Activated CD8-positive, alpha-beta memory T cell treated with anti-CD3 and anti-CD28 coated beads, Interleukin-2, amount 50 U/mL, for 24 hours (primary cell): ENCODE data around the gene RANBP1.

Experiments
- DNase-seq: peaks from one replicate; pipeline ENCODE4 v3.0.0-alpha.2; 2020; ENCODE audit errors: extremely low read depth

Gene RANBP1

DNA sequence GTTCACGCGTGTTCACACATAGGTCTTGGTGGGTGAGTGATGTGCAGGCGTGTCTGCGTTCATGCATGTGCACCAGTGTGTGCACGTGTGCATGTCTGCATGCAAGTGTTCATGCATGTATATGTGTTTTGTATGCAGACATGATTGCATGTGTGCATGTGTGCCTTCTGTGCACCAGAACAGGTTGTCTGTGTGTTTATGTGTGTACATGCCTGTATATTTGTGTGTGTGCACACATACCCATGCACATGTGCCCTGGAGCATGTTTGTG is 20.6 kb downstream of the RANBP1 start:
- no peak for DNase-seq

DNA sequence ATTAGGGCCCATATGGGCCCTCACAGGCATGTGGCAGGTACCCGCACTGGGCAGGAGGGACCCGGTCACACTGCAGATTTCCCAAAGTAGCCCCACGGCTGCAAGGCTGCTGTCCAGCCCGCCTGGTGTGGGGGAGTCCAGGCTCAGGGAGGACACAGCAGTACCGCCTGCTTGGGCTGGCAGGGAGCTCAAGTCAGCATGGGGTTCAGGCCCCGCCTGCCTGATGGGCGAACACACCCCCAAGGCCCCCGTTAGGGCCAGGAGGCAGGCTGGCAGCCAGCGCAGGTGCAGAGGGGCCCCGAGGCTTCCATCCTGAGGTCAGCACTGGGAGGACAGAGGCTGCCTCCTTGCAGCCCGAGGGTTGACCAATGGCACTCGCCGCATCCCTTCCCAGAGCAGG is 21.2 kb downstream of the RANBP1 start:
- no peak for DNase-seq

DNA sequence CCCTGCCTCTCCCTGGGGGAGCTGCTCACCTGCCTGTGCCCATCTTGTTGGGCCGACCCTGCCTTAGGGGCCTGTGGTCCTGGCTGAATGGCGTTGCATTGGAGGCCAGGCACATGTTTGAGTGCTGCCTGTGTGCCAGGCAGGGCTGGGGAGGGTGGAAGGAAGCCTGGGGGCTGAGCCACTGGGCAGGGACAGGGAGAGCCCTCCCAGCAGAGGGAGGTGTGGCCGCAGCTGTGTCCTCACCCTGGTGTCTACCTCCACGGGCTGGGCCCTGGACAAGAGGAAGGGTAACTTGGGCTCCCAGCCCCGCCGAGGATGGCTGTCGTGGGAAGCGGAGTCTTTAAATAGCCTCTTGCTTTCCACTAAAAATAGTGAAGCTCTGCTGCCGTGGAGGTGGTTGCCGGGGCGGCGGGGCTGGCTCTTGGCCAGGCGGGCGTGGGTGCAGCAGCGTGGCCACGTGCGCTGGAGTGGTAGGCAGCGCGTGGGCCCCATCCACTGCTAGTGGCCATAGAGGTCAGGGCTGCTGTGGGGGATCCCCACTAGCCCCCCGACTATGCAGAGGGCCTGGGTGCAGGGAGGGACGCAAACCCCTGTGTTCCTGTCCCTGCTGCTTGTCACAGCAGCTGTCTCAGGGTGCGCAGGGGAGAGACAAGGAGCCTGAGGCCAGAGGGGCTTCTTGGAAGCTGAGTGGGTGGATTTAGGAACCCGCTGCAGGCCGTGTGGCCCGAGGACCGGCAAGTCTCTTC is 21.9 kb downstream of the RANBP1 start:
- DNase-seq: no peak

DNA sequence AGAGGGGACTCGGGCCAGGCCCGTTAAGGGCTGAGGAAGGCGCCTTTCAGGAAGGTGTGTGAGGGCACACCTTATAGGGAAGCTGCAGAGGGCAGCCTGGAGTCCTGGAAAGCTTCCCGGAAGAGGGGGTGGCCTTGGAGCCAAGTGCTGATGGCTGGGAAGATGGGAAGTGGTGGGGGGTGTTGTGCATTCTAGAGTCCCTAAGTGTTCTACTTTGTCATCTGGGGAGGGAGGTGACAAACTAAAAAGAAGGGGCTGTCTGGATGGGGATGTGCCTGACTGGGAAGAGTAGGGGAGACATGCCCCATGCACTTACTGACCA is 22.5 kb downstream of the RANBP1 start:
- DNase-seq: no peak

DNA sequence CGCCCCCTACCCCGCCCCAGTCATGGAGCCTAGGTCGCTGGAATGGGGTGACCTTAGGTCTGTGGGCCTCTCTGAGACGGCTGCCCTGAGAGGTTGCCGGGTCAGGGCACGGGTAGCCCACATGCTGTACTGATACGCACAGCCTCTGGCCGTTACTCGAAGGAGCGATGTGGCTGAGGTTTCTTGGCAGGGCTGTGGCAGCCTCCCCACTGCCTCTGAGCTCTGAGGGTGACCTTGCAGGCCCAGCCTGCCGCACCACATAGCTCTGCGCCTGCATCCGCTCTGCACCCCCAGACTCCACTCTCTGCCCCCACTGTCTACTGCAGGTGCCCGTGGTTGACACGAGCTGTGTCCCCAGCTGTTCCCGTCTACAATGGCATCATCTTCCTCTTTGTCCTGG is 23.0 kb downstream of the RANBP1 start:
- DNase-seq: no peak

DNA sequence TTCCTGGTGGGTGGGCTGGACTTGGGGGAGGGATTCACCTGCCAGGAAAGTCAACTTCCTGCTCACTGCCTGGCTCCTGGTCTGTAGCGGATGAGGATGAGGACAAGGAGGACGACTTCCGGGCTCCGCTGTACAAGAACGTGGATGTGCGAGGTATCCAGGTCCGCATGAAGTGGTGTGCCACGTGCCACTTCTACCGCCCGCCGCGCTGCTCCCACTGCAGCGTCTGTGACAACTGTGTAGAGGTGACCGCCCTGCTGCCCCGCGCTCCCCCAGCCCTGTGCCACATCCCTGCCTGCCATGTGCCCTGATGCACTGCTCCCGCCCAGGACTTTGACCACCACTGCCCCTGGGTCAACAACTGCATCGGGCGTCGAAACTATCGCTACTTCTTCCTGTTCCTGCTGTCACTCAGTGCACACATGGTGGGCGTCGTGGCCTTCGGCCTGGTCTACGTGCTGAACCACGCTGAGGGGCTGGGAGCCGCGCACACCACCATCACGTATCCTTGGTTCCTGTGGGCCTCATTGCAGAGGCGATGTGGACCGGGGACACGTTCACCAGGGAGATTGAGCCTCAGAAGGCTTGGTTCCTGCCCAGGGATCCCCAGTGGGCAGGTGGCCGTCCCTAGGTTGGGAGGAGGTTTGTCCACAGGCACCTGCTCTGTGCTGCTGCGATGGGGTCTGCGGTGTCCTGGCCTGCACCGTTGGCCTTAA is 23.6 kb downstream of the RANBP1 start:
- no peak for DNase-seq

DNA sequence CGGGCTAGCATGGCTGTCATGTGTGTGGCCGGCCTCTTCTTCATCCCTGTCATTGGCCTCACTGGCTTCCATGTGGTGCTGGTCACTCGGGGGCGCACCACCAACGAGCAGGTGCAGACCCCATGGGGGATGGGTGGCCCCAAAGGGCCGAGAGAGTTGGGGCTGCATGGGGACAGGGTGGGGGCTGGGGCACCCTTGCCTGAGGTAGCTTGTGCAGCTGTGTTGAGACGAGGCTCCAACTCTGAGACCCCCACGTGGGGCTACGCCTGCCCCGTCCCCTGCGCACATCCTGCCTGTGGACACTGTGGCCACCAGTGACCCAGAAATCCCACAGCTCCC is 24.2 kb downstream of the RANBP1 start:
- no peak for DNase-seq

DNA sequence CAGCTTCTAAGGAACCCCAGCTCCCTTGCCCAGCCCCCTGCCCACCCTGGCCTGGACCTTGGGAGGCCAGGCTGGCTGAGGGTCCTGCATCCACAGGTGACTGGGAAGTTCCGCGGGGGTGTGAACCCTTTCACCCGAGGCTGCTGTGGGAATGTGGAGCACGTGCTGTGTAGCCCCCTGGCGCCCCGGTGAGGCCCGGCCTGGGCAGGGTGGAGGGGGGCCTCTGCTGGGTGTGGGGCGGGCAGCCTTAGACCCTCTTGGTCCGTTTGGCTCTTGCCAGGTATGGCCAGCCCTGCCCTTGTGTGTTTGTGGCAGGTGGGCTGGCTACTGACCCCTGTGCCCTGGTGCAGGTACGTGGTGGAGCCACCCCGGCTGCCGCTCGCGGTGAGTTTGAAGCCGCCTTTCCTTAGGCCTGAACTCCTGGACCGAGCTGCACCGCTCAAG is 24.6 kb downstream of the RANBP1 start:
- DNase-seq: no peak

DNA sequence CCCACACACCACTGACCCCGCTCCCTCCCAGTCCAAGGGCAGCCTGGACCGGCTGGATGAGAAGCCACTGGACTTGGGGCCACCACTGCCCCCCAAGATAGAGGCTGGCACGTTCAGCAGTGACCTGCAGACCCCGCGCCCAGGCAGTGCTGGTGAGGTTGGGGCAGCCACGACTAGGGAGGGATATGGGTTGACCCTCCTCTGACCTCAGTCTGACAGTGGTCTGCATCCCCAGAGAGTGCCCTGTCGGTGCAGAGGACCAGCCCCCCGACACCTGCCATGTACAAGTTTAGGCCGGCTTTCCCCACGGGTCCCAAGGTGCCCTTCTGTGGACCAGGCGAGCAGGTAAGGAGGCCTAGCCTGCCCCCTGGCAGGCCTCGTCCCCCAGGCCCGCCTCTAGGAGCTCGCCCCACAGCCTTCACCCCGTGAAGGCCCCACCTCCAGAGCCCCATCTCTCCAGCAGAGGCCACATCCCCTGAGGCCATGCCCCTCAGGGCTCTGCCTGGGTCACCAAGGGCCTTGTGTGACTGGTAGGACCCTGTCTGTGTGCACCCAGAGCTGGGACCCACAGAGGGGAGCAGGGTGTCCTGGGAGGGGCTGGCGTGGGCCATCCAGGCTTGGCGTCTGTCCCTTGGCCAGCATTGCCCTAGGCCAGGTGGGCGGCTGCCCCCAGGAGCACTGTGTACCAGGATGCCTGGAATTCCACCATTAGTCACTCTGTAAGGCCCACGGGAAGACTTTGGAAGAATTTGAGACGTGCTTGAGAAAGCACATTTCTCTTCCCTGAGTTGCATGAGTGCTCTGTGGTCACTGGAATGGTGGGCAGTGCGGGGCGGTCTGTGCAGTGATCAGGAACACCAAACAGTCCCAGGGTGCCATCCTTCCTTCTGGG is 25.5 kb downstream of the RANBP1 start:
- DNase-seq: no peak

DNA sequence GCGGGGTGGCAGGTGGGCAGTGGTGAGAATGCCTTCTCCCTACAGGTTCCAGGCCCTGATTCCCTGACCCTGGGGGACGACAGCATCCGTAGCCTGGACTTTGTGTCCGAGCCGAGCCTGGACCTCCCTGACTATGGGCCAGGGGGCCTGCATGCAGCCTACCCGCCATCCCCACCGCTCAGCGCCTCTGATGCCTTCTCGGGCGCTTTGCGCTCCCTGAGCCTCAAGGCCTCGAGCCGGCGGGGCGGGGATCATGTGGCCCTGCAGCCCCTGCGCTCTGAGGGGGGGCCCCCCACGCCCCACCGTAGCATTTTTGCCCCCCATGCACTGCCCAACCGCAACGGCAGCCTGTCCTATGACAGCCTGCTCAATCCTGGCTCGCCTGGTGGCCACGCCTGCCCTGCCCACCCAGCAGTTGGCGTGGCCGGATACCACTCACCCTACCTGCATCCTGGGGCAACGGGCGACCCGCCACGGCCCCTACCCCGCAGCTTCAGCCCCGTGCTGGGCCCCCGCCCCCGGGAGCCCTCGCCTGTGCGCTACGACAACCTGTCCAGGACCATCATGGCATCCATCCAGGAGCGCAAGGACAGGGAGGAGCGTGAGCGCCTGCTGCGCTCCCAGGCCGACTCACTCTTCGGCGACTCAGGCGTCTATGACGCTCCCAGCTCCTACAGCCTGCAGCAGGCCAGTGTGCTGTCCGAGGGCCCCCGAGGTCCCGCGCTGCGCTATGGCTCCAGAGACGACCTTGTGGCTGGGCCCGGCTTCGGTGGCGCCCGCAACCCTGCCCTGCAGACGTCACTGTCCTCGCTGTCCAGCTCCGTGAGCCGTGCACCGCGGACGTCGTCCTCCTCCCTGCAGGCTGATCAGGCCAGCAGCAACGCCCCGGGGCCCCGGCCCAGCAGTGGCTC is 27.1 kb downstream of the RANBP1 start:
- DNase-seq: no peak

DNA sequence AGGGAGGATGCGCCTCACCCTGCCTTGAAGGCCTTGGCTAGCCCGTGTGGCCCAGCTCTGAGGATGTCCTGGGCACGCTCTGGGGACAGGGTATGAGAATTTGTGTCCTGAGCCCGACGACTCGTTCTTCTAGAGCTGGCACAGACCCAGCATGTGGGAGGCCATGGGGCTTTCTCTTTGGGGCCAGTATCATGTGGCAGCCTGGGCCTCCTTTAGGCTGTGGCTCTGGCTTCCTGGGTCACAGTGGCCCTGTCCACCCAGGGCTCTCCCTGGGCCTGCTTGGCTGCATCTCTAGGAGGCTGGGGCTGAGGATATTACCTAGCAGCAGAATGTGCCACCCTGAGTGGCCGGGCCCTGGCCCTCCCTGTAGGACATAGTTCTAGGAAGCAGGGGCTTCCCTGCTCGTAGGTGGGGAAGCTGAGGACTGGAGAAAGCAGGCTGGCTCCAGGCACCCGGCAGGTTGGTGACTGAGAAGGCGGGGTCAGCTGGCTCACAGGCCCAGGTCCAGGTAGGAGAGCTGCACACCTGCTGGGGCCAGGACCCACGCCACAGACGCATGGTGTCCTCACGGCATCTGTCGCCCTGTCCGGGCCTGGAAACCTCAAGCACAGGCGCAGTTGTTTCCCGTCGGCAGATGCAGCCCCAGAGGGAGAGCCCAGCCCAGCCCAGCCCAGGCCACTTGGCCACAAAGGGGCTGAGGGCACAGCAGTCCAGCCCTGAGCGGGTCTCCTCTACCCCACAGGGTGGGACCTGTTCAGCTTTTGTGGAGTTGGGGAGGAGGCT is 28.2 kb downstream of the RANBP1 start:
- no peak for DNase-seq

DNA sequence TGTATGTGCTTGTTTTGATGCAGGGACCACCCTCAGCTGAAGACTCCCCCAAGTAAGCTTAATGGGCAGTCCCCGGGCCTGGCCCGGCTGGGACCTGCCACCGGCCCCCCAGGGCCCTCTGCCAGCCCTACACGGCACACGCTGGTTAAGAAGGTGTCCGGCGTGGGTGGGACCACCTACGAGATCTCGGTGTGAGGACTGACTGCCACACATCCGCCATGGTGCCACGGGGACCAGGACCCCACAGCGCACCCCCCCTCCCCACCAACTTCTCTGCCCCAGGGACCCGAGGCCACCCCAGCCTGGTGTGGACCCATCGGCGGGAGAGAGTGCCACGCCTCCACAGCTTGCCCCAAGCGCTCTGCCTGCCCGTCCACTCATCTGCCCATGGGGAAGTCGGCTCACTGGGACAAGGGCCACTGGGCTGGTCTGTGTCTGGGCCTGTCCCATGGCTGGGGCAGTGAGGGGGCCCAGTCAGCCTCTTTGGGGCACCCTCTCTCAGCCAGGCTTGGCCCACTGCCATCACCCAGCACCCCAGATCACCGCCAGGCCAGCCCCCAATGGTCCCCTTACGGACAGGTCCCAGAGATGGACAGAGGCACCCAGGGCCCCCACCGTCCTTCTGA is 29.4 kb downstream of the RANBP1 start:
- DNase-seq: no peak

DNA sequence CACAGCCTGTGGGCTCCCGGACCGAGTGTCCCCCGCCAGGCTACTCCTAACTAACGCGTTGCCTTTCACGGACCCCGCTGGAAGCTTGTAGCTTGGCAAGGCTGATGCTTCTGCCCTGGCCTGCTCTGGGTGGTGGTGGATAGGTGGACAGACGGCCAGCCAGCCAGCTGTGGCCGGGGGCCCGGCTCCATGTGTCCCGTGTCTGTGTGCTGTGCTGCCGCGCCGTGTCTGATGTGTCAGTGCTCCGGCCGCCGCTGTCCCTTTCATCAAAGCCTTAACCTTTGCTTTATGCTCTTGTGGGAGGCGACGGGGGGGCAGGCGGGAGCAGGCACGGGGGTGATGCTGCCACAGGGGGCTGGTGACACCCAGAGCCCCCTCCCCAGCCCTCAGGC is 29.9 kb downstream of the RANBP1 start:
- DNase-seq: no peak

DNA sequence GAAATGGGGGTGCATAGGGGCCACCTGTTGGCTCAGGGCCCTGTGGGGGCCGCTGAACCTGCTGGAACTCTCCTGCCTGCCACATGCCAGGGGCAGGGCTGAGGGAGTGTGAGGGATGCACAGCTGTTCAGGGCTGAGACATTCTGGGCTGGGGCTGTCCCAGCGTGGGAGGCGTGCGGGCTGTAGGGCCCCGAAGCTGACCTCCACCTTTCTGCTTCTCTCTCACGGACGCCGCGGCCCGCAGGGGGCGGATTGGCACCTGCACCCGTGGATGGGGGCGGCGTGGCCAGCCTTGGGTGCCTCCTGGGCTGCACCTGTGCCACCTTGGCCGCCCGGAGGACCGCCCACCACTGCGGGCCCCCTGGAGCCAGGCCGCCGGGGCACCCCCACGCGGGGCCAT is 30.9 kb downstream of the RANBP1 start:
- no peak for DNase-seq

DNA sequence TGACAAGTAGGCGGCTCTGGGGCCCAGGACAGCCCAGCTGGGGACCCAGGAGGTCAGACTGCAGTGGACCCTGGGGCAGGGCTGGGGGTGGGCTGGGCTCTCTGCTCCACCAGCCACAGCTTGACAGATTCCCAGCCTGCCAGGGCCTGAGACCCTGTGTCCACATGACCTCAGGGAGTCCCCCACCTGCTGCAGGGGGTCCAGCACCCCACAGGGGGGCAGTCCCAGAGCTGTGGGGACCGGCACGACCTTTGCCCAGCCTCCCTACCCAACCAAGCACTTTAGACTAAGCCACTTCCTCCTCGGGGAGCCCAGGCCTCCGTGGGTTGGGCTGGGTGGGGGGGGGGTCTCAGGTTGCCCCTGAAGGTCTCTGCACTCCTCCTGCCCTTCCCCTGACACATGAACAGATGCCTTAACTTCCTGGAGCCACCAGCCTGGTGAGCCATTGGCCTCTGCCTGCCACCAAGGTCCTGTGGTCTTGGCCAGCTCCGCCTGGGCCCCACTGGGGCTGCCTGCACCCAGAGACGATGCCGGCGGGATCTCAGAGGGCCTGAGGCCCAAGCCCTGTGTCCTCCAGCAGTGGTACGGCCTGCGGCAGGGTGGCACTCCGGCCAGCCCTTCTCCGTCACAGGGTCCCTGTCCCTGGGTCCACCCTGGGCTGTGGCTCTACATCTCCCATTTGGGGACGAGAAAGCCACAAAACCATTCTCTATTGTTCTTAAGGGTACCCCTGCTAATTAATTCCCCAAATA is 31.5 kb downstream of the RANBP1 start:
- no peak for DNase-seq

DNA sequence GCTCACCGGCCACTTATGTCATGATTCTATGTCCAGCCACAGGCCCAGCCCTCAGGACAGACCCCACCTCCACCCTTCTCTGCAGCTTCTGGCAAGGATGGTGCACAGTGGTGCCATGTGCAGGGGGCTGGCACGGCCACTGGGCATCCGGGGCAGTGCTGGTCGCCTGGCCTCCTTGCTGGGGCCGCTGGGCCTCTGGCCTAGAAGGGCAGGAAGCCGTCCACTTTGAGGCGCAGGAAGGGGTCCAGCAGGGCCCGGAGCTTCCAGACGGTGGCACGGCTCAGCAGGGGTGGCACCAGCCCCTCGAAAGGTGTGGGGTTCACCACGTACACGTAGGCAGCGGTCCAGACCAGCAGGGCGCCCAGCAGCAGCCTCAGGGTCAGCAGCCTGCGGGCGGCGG is 32.5 kb downstream of the RANBP1 start:
- no peak for DNase-seq

DNA sequence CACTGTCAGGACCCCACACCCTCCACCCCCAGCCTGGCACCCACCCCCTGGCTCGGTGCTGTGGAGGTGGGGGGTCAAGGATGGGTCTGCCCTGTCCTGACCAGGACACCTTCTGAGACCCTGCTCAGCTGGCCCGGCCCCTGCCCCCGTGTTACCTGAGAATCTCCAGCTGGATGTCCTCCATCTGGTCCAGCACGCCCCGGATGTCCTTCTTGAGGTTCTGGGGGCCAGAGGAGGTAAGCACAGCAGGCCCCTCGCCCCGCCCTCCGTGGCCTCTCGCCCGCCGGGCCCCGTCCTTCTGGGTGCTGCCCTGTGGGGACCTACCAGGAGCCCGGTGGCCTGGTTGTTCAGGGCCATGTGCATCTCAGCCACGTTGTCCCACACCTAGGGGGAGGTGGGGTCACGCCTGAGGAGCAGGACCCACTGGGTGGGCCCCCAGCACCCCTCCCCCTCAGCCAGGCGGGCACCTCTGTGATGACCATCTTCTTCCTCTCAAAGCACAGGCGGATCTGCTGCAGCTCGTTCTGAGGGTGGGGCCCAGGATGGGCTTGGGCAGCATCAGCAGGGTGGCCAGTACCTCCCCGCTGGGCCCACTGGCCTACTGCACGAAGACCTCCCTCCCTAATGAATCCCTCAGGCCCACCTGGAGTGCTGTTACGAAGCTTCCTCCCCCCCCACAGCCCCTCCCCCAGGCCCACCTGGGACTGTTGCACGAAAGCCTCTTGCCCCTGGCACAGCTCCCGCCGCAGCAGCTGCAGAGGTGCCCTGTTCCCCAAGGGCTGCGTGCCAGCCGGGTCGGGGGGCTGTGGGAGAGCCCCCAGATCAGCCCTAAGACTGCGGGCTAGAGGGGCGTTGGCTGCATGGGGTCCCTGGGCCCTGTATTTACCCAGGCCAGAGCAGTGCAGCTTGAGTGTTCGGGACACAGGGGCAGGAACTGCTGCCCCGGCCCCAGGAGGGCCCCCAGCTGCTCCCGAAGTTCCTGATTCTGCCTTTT is 33.6 kb downstream of the RANBP1 start:
- DNase-seq: no peak

DNA sequence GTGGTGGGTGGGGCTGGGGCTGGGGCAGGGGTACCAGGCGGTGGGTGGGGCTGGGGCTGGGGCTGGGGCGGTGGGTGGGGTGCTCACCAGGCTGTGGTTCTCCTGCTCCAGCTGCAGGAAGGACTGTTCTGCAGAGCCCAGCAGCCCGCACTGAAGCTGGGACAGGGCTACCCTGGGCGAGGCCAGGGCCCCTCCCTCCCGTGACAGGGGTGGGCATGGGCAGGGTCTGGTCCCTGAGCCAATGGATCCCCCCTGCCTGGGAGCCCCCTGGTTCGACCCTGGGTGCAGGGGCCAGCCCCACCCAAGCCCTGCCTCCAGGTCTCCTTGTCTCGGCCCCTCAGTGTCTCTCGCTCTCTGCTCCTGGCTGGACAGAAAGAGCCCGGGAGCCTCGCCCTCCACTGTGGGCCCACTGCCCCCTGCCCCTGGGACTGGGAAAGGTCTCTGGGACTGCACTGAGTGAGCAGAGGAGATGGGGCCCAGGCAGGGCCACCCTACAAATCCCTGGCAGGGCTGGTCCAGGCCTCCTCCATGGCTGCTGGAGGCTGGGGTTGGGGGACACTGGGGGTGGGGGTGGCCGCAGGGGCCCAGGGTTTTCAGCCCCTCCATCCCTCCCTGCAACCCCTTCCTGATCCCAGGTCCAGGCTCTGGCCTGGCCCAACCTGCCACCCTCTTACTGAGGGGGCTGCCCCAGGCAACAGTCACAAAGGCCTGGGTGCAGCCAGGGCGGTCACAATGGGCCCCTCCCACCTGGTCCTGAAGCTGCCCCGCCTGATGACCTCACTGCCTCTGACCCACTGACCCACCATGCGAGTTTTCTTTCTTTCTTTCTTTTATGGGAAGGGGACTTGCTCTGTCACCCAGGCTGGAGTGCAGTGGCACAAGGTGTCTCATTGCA is 34.7 kb downstream of the RANBP1 start, which contains the start of gene CCDC188:
Gene CCDC188, minus strand, starts transcription at position 675 of the 895 bp plus-strand sequence. Its CDS starts 69 bp downstream, at position 606.
- no peak for DNase-seq
